Hepatocyte (in vitro differentiated cells): ENCODE results near the gene RELL1. TPM values are rescaled to one million over a fixed set of nuclear protein-coding genes. Genes with fewer than 3 reads are reported as not detected.

Source experiments
- DNase-seq: peaks from one replicate; pipeline ENCODE4 v3.0.0-alpha.2; 2016; ENCODE audit warnings: low spot score
- H2AFZ ChIP-seq: fragments of 200-600 bp; sonication (generic); 2 replicates; pipeline ENCODE4 v1.6.0; 2016; ENCODE audit warnings: antibody characterized with exemption, mild to moderate bottlenecking
- H3K27ac ChIP-seq: fragments of 200-600 bp; sonication (generic); 2 replicates; pipeline ENCODE4 v1.5.1; 2016; ENCODE audit warnings: mild to moderate bottlenecking
- H3K27me3 ChIP-seq: fragments of 200-600 bp; sonication (generic); 2 replicates; pipeline ENCODE4 v1.6.1; 2016
- H3K36me3 ChIP-seq: fragments of 200-600 bp; sonication (generic); replicated peaks from 2 replicates; pipeline ENCODE4 v1.5.1; 2016; ENCODE audit warnings: low read depth; ENCODE audit not compliant: insufficient read depth
- H3K4me1 ChIP-seq: fragments of 200-600 bp; sonication (generic); 2 replicates; pipeline ENCODE4 v1.5.1; 2016; ENCODE audit warnings: mild to moderate bottlenecking, moderate library complexity; ENCODE audit not compliant: insufficient read depth
- H3K4me2 ChIP-seq: fragments of 200-600 bp; sonication (generic); 2 replicates; pipeline ENCODE4 v1.6.0; 2016
- H3K4me3 ChIP-seq: fragments of 200-600 bp; sonication (generic); 2 replicates; pipeline ENCODE4 v1.5.1; 2016; ENCODE audit warnings: mild to moderate bottlenecking
- H3K79me2 ChIP-seq: fragments of 200-600 bp; sonication (generic); 2 replicates; pipeline ENCODE4 v1.6.0; 2017; ENCODE audit warnings: mild to moderate bottlenecking
- H3K9me2 ChIP-seq: fragments of 200-600 bp; sonication (generic); replicated peaks from 2 replicates; pipeline ENCODE4 v1.6.0; 2017; ENCODE audit warnings: mild to moderate bottlenecking; ENCODE audit not compliant: insufficient read depth
- H3K9me3 ChIP-seq: fragments of 200-600 bp; sonication (generic); 2 replicates; pipeline ENCODE4 v1.5.1; 2016; ENCODE audit warnings: low read depth, mild to moderate bottlenecking
- H4K20me1 ChIP-seq: fragments of 200-600 bp; sonication (generic); 2 replicates; pipeline ENCODE4 v1.6.0; 2016; ENCODE audit warnings: mild to moderate bottlenecking; ENCODE audit not compliant: insufficient read depth, poor library complexity, severe bottlenecking
- CTCF ChIP-seq: fragments of 200-600 bp; sonication (generic); IDR thresholded peaks from 2 replicates; pipeline ENCODE4 v1.5.1; 2016; ENCODE audit warnings: antibody characterized with exemption, mild to moderate bottlenecking; ENCODE audit not compliant: poor library complexity
- EZH2 ChIP-seq: fragments of 200-600 bp; sonication (generic); IDR thresholded peaks from 2 replicates; pipeline ENCODE4 v1.6.1; 2016; ENCODE audit warnings: antibody characterized with exemption, mild to moderate bottlenecking, borderline replicate concordance
- EZH2phosphoT487 ChIP-seq: fragments of 200-600 bp; sonication (generic); IDR thresholded peaks from one replicate; pipeline ENCODE4 v1.6.1; 2018; ENCODE audit warnings: antibody characterized with exemption, mild to moderate bottlenecking, low read depth, moderate library complexity; ENCODE audit not compliant: unreplicated experiment, severe bottlenecking
- WGBS: methylation state at CpG from one replicate; pipeline ENCODE4 v1.1.6; 2016; ENCODE audit warnings: low lambda C conversion rate; ENCODE audit errors: missing lambda C conversion rate; 5-methylcytosine and 5-hydroxymethylcytosine counted together
- polyA plus RNA-seq: library from polyadenylated mRNA; unstranded; fragments of >200 nt; fragmentation: Nextera tagmentation; extraction: Ambion mirVana; gene quantifications from 2 replicates; pipeline ENCODE4 v1.2.1, GENCODE V29; 2016
- total RNA-seq: library from RNA; depleted of rRNA; stranded (reverse); fragments of >200 nt; gene quantifications from 2 replicates; pipeline ENCODE4 v1.2.3, GENCODE V29; 2014

The RELL1 gene
- total and polyA plus RNA-seq, 2 experiments from 2014 or later, result 5.5 to 39.8 TPM

- Histone ChIP-seq H2AFZ (no peak overlapping the region), H3K9me3 (no peaks in the 10 kb centered on the region), H3K4me3 (no peak overlapping the region), H4K20me1 (no peaks in the 10 kb centered on the region), H3K9me2 (no peaks in the 10 kb centered on the region), H3K79me2 (no peaks in the 10 kb centered on the region), H3K27me3 (no peaks in the 10 kb centered on the region), H3K4me2 (no peak overlapping the region), H3K36me3 (no peaks in the 10 kb centered on the region), H3K27ac (no peak overlapping the region), H3K4me1 (no peaks in the 10 kb centered on the region)
- TF ChIP-seq CTCF (no peak), EZH2phosphoT487 (no peak), EZH2 (no peak)
- no peak for DNase-seq
- 85% methylated on average over 5 of the region's 5 CpGs for WGBS
Observed at GRCh38 chr4:37693450-37694190, 7.4 kb upstream of the RELL1 start.

- H3K27ac ChIP-seq, result no peak overlapping the region
- no peak for TF ChIP-seq EZH2phosphoT487
- no peak for TF ChIP-seq EZH2
- TF ChIP-seq CTCF, result no peak
- H3K79me2 ChIP-seq, result no peaks in the 10 kb centered on the region
- WGBS, result 93% methylated on average over 2 of the region's 2 CpGs
- no peak overlapping the region for H3K4me3 ChIP-seq
- H4K20me1 ChIP-seq, result no peaks in the 10 kb centered on the region
- no peaks in the 10 kb centered on the region for H3K9me3 ChIP-seq
- no peaks in the 10 kb centered on the region for H3K4me1 ChIP-seq
- no peak overlapping the region for H3K4me2 ChIP-seq
- H3K36me3 ChIP-seq, result no peaks in the 10 kb centered on the region
- no peaks in the 10 kb centered on the region for H3K27me3 ChIP-seq
- DNase-seq, result no peak
- H2AFZ ChIP-seq, result no peak overlapping the region
- no peaks in the 10 kb centered on the region for H3K9me2 ChIP-seq
Observed at GRCh38 chr4:37693030-37693429, 6.9 kb upstream of the RELL1 start.

GRCh38 chr4:37690976-37691375 is 4.8 kb upstream of the RELL1 start:
- Histone ChIP-seq H3K9me2 (no peaks in the 10 kb centered on the region), H2AFZ (no peak overlapping the region), H4K20me1 (no peaks in the 10 kb centered on the region), H3K4me1 (peaks cover 3% of the 10 kb centered on the region), H3K9me3 (no peaks in the 10 kb centered on the region), H3K79me2 (no peaks in the 10 kb centered on the region), H3K27me3 (no peaks in the 10 kb centered on the region), H3K27ac (no peak overlapping the region), H3K4me3 (no peak overlapping the region), H3K4me2 (no peak overlapping the region), H3K36me3 (no peaks in the 10 kb centered on the region)
- DNase-seq, result no peak
- TF ChIP-seq EZH2phosphoT487 (no peak), CTCF (no peak), EZH2 (no peak)
- WGBS, result 99% methylated on average over 3 of the region's 3 CpGs
